Fibroblast of skin of left quadriceps (primary cell): ENCODE measurements around the gene PAPSS1.

Experiments used
- DNase-seq, 2 experiments: peaks; one replicate each; pipeline ENCODE4 v3.0.0-alpha.2; 2013; ENCODE audit warnings: low read depth in 2 of 2

PAPSS1 gene

DNA sequence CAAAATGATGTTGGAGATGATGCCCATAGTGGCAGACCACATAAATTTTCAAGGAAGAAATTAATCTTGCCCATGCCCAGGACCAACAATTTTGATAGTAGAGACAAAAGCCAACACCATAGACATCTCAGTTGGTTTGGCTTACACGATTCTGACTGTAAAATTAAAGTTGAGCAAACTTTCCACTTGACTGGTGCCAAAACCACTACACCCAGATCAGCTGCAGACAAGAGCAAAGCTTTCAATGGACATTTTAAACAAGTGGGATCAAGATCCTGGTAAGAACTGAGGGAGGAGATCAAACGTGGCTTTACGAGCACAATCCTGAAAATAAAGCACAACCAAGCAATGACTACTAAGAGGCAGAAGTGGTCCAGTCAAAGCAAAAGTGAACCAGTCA lies 90.7 kb downstream of the PAPSS1 start:
- no peak for DNase-seq

- no peak for DNase-seq
Observed at GRCh38 chr4:107625391-107625902, 94.6 kb downstream of the PAPSS1 start.

GRCh38 chr4:107624024-107624423 lies 96.0 kb downstream of the PAPSS1 start:
- no peak for DNase-seq

DNA sequence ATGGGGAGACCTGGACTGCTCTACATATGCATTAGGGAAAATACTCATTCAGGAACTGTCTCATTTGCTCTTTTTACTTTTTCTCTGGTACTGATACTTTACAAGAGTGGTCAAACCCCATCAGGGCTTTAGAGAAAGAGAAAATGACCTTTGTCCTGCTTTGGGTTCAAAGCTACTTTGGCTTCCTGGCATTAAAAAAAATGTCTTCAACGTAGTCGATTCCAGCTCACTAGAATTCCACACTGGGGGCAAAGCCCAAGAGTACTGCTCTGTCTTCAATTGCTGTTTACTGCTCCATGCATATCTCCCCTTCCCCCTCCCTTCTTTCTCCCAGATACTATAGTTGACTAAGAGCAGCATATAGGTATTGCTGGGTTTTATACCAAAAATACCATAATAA lies 98.0 kb downstream of the PAPSS1 start:
- no peak for DNase-seq

DNA sequence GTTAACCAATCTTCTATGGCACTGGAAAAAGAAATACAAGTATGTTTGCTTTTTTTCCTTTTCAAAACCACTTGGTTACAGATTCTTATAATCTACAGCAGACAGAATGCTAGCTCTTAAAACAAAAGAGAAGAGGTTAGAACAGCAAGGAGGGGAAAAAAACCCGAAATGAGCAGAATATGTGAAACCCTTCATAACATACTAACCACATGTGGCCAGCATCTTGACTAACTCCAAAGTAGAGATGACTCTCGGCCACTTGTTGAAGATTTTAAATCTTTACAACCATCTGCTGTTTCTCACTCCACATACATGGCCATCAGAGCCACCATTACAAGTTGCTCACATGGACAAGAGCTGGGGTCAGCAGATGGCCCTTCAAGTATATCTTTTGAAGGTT lies 100.3 kb downstream of the PAPSS1 start:
- DNase-seq, result peak in 1 of 2 experiments; percentile 20

GRCh38 chr4:107619066-107619465 lies 101.0 kb downstream of the PAPSS1 start:
- DNase-seq, result peak; percentile 83 to 88

DNA sequence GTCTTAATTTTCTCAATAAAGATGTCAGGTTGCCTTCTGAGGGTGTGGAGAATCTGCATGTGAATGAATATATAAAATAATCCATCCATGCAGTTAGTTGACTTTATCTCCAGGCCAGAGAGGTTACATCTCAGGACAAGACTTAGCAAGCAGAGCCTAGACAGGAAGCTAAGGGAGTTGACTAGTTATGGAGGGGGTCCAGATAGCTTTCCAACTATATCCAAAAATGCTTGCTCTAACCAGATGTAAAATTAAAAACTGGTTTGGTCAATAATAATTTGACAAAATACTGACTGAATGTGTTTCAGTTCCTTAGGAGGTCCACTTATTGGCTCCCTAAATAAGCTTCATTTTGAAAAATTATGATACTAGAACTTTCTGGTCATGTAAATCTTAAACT lies 101.4 kb downstream of the PAPSS1 start:
- DNase-seq, result no peak

- DNase-seq, result no peak
Observed at GRCh38 chr4:107616838-107617389, 103.1 kb downstream of the PAPSS1 start.

- no peak for DNase-seq
Observed at GRCh38 chr4:107615809-107616208, 104.2 kb downstream of the PAPSS1 start.

DNA sequence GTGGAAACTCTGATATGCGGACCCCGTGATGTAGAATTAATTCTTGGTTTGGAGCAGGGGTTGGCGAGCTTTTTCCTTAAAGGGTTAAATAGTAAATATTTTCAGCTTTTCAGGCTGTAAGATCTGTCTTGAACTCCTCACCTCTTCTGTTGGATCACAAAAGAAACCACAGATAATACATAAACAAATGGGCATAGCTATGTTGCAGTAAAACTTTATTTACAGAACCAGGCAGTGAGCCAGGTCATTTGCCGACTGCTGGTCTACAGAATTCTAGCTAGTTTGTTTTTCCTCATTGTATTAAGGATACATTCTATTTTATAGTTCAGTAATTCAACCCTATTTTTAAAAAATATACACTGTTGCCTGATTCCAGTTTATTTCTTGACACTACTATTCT lies 116.6 kb downstream of the PAPSS1 start:
- no peak for DNase-seq

DNA sequence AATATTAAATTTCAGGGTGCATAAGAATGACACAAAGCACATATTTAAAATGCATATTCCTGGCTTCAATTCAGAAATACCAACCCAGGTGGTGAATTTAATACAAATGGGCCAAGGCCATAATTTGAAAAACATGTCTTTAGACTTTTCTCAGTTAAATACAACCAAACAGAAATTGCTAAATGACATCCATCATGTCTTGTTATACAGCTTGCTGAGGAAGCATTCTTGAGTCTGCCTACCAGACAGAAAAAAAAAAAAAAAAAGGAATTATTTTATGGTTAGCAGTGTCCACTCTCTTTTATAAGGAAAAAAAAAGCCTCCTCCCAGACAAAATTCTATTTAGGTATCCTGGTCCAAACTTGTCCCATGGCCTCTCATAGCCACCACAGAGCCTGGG lies 119.1 kb downstream of the PAPSS1 start:
- DNase-seq, result no peak

GRCh38 chr4:107600436-107600835 lies 119.6 kb downstream of the PAPSS1 start:
- peak; percentile 69 for DNase-seq

GRCh38 chr4:107599841-107600240 lies 120.2 kb downstream of the PAPSS1 start:
- no peak for DNase-seq

- DNase-seq, result no peak
Observed at GRCh38 chr4:107593230-107593629, 126.8 kb downstream of the PAPSS1 start.

DNA sequence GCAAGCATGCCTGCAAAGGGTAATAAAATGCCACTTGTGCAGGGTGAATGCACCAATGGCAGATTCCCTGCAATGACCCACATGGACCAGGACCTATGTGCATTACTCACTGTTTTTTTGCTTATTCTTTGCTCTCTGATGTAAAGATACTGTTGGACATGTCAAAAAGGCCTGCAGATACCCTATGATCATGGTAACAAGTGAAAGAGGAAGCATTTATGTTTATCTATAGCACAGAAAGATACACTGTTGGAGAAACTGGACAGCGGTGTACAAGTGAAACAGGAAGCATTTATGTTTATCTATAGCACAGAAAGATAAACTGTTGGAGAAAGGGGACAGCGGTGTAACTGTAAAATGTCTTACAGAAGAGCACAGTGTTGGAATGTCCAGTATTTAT lies 127.5 kb downstream of the PAPSS1 start:
- no peak for DNase-seq

- DNase-seq, result no peak
Observed at GRCh38 chr4:107589269-107589668, 130.8 kb downstream of the PAPSS1 start.

DNA sequence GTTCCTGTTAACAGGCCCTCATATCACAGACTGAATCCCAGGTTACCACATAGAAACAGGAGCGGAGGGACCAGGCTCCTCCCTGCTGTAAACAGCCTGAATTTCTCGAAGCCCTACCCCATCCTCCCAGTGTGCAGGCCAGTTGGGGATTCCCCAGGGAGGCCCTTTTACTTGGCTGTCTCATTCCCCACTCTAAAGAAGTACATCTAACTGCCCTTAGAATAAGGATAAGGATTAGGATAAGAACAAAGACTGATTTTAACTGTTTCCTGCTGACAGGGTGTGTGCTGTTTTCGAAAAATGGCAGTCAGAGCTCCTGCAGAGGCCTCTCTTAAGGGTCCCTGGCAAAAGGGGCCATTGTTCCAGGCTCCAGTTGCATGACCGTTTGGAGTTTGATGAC lies 133.7 kb downstream of the PAPSS1 start:
- DNase-seq, result no peak

DNA sequence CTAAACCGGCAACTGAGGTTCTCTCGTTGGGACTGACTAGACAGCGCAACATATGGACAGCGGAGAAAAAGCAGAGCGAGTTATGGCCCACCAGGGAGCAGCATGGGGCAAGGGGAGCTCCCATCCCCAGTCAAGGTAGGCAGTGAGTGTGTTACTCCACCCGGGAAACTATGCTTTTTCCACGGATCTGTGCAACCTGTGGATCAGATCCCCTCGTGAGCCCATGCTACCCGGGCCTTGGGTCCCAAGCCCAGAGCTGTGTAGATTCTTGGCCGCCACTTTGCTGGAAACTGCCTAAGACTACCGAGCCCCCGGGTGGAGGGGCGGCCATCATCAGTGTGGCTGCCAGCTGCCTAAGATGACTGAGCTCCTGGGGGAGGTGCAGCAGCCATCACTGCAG lies 140.9 kb downstream of the PAPSS1 start:
- no peak for DNase-seq

GRCh38 chr4:107578321-107578720 lies 141.7 kb downstream of the PAPSS1 start:
- DNase-seq, result peak in 1 of 2 experiments; percentile 5

DNA sequence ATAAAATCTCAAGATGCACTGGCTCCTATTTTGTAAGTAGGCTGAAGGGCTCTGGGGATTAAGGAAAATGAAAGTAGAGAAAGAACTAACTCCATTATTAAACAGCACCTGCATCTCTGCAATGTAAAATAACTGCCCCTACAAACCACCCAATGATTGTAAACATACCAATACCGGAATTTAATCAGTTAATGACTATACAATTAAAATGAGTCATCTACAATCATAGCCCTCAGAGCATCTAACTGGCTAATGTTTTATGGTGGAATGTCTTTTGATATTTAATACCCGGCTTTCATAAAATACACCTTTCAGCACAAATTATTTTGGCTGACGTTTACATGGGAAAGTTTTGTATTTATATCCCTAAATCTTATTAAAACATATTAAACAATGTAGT lies 142.3 kb downstream of the PAPSS1 start:
- no peak for DNase-seq

- DNase-seq, result no peak
Observed at GRCh38 chr4:107575243-107575642, 144.8 kb downstream of the PAPSS1 start.

- DNase-seq, result peak in 1 of 2 experiments; percentile 10
Observed at GRCh38 chr4:107572281-107572680, 147.8 kb downstream of the PAPSS1 start.

- no peak for DNase-seq
Observed at GRCh38 chr4:107570952-107571351, 149.1 kb downstream of the PAPSS1 start.

GRCh38 chr4:107564326-107564725 lies 155.7 kb downstream of the PAPSS1 start:
- peak in 1 of 2 experiments; percentile 8 for DNase-seq
